ENCODE data around the gene ANKLE2. TPM values are rescaled to one million over a fixed set of nuclear protein-coding genes. Genes with fewer than 3 reads are reported as not detected.

Gene ANKLE2
- total and polyA plus RNA-seq, 2 of the 8 experiments (the other 6 are each of a cell fraction or from before 2014, with no cell fraction given), result 41.0 to 64.9 TPM

DNA sequence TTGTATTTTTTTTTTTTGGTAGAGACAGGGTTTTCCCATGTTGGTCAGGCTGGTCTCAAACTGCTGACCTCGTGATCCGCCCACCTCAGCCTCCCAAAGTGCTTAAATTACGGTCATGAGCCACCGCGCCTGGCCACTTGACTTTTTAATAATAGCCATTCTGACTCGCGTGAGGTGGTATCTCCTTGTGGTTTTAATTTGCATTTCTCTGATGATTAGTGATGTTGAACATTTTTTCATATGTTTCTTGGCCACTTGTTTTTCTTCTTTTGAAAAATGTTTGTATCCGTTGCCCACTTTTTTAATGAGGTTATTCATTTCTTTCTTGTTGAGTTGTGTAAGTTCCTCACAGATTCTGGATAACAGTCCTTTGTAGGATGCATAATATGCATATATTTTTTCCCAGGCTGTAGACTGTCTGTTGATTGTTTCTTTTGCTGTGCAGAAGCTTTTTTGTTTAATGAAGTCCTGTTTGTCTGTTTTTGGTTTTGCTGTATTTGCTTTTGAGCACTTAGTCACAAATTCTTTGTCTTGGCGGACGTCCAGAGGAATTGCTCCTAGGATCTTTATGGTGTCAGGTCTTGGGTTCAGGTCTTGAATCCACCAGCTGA is 61.3 kb downstream of the ANKLE2 start (continued):
- TF ChIP-seq, protein P1, sequence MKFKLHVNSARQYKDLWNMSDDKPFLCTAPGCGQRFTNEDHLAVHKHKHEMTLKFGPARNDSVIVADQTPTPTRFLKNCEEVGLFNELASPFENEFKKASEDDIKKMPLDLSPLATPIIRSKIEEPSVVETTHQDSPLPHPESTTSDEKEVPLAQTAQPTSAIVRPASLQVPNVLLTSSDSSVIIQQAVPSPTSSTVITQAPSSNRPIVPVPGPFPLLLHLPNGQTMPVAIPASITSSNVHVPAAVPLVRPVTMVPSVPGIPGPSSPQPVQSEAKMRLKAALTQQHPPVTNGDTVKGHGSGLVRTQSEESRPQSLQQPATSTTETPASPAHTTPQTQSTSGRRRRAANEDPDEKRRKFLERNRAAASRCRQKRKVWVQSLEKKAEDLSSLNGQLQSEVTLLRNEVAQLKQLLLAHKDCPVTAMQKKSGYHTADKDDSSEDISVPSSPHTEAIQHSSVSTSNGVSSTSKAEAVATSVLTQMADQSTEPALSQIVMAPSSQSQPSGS (IDR thresholded peaks at IDR 0.05; ENCODE audit: low read length), result no peak
- no peak for TF ChIP-seq CBX5 (IDR thresholded peaks at IDR 0.05; ENCODE audit: low read depth, low read length)
- no peak for TF ChIP-seq KDM5A (IDR thresholded peaks at IDR 0.05; ENCODE audit: low read length)
- TF ChIP-seq TEAD4 (IDR thresholded peaks at IDR 0.05; ENCODE audit: low read depth, low read length), result no peak
- TF ChIP-seq JUN (IDR thresholded peaks at IDR 0.05; ENCODE audit: low read depth, low read length), result no peak
- no peak for TF ChIP-seq TAF7 (optimal IDR thresholded peaks at IDR 0.05; ENCODE audit: borderline replicate concordance, low read depth, low read length)
- no peak for TF ChIP-seq RBBP5 (IDR thresholded peaks at IDR 0.05; ENCODE audit: borderline replicate concordance, low read depth, low read length)
- TF ChIP-seq, protein P2, sequence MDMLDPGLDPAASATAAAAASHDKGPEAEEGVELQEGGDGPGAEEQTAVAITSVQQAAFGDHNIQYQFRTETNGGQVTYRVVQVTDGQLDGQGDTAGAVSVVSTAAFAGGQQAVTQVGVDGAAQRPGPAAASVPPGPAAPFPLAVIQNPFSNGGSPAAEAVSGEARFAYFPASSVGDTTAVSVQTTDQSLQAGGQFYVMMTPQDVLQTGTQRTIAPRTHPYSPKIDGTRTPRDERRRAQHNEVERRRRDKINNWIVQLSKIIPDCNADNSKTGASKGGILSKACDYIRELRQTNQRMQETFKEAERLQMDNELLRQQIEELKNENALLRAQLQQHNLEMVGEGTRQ (IDR thresholded peaks at IDR 0.05; ENCODE audit: low read length), result no peak

Measured in H1 (cell line).